ENCODE measurements around the gene ARSG. TPM values are rescaled to one million over a fixed set of nuclear protein-coding genes. Genes with fewer than 3 reads are reported as not detected.
A peak's percentile ranks its signal among the peaks of the same experiment; 100 is the strongest.

The ARSG gene
- total RNA-seq, 3 donors from 2014 or later, result 9.3 to 14.8 (median 9.5) TPM

- Histone ChIP-seq H3K27me3 (peaks cover 0 to 26% of the 10 kb centered on the region in 2 donors), H3K27ac (no peak overlapping the region), H3K9me3 (no peaks in the 10 kb centered on the region), H3K4me1 (peaks cover 0 to 5% of the 10 kb centered on the region in 2 donors), H3K36me3 (no peaks in the 10 kb centered on the region), H3K4me3 (no peak overlapping the region)
- intact Hi-C loops (cut with DNase I; ENCODE audit: low total_unique reads), result no loop called here
- DNase-seq (ENCODE audit: low spot score in 2 of 2), result no peak
- TF ChIP-seq CTCF (IDR thresholded peaks at IDR 0.05) (no peak), POLR2AphosphoS5 (IDR thresholded peaks at IDR 0.05) (no peak), POLR2A (IDR thresholded peaks at IDR 0.05) (no peak)
Observed at GRCh38 chr17:68293490-68294195, 2.3 kb downstream of the ARSG start.

- Histone ChIP-seq H3K9me3 (no peaks in the 10 kb centered on the region), H3K27ac (no peak overlapping the region), H3K4me3 (no peak overlapping the region), H3K36me3 (no peaks in the 10 kb centered on the region), H3K27me3 (peaks cover 0 to 26% of the 10 kb centered on the region in 2 donors), H3K4me1 (peaks cover 0 to 5% of the 10 kb centered on the region in 2 donors)
- no peak for DNase-seq (ENCODE audit: low spot score in 2 of 2)
- intact Hi-C loops (cut with DNase I; ENCODE audit: low total_unique reads), result no loop called here
- TF ChIP-seq CTCF (IDR thresholded peaks at IDR 0.05) (no peak), POLR2AphosphoS5 (IDR thresholded peaks at IDR 0.05) (no peak), POLR2A (IDR thresholded peaks at IDR 0.05) (no peak)
Observed at GRCh38 chr17:68294196-68294555, 2.9 kb downstream of the ARSG start.

- Histone ChIP-seq H3K36me3 (no peaks in the 10 kb centered on the region), H3K4me1 (peaks cover 0 to 5% of the 10 kb centered on the region in 2 donors), H3K9me3 (no peaks in the 10 kb centered on the region), H3K27ac (peak overlapping the region in 1 of 2 donors; percentile 12), H3K27me3 (peaks cover 0 to 26% of the 10 kb centered on the region in 2 donors), H3K4me3 (no peak overlapping the region)
- TF ChIP-seq CTCF (IDR thresholded peaks at IDR 0.05) (no peak), POLR2A (IDR thresholded peaks at IDR 0.05) (no peak), POLR2AphosphoS5 (IDR thresholded peaks at IDR 0.05) (no peak)
- intact Hi-C loops (cut with DNase I; ENCODE audit: low total_unique reads), result no loop called here
- DNase-seq (ENCODE audit: low spot score in 2 of 2), result no peak
Observed at GRCh38 chr17:68294617-68295016, 3.3 kb downstream of the ARSG start.

- Histone ChIP-seq H3K9me3 (no peaks in the 10 kb centered on the region), H3K4me3 (no peak overlapping the region), H3K27ac (no peak overlapping the region), H3K4me1 (peaks cover 0 to 5% of the 10 kb centered on the region in 2 donors), H3K36me3 (no peaks in the 10 kb centered on the region), H3K27me3 (peaks cover 0 to 26% of the 10 kb centered on the region in 2 donors)
- TF ChIP-seq POLR2AphosphoS5 (IDR thresholded peaks at IDR 0.05), result no peak
- no peak for TF ChIP-seq POLR2A (IDR thresholded peaks at IDR 0.05)
- no peak for TF ChIP-seq CTCF (IDR thresholded peaks at IDR 0.05)
- no peak for DNase-seq (ENCODE audit: low spot score in 2 of 2)
- intact Hi-C loops (cut with DNase I; ENCODE audit: low total_unique reads), result no loop called here
Observed at GRCh38 chr17:68295086-68295485, 3.8 kb downstream of the ARSG start.
